ENCODE measurements around the gene SREBF1.

GRCh38 chr17:17815062-17815406, 21.8 kb downstream of the SREBF1 start:
- TF ChIP-seq CTCF (IDR thresholded peaks at IDR 0.05) (no peak), POLR2A (IDR thresholded peaks at IDR 0.05) (no peak)
